ENCODE data around the gene RASSF1.

The RASSF1 gene, protein sequence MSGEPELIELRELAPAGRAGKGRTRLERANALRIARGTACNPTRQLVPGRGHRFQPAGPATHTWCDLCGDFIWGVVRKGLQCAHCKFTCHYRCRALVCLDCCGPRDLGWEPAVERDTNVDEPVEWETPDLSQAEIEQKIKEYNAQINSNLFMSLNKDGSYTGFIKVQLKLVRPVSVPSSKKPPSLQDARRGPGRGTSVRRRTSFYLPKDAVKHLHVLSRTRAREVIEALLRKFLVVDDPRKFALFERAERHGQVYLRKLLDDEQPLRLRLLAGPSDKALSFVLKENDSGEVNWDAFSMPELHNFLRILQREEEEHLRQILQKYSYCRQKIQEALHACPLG

GRCh38 chr3:50340448-50341329 is at the start of gene RASSF1:
TSS of gene RASSF1 (minus strand) at chr3:50340836. CDS start at chr3:50340805, 31 bp downstream.
- DNase-seq (ENCODE audit: low spot score): no peak

DNA sequence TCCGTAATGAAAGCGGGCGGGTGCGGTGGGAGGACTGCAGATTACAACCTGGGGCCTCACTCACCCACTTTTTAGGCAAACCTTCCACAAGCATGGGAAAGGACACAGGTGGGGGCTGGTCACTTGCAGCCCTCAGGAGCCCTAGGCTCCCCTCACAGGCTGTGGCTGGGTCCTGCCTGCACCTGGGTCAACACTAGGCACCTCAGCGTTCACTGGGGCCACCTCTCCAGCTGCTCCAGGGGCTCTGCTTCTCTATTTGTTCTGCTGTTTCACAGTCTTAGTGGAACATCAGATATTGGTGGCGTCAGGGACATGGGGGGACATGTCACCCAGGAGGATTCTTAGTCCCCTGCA is 48.8 kb upstream of the RASSF1 start:
- DNase-seq (ENCODE audit: low spot score): no peak

DNA sequence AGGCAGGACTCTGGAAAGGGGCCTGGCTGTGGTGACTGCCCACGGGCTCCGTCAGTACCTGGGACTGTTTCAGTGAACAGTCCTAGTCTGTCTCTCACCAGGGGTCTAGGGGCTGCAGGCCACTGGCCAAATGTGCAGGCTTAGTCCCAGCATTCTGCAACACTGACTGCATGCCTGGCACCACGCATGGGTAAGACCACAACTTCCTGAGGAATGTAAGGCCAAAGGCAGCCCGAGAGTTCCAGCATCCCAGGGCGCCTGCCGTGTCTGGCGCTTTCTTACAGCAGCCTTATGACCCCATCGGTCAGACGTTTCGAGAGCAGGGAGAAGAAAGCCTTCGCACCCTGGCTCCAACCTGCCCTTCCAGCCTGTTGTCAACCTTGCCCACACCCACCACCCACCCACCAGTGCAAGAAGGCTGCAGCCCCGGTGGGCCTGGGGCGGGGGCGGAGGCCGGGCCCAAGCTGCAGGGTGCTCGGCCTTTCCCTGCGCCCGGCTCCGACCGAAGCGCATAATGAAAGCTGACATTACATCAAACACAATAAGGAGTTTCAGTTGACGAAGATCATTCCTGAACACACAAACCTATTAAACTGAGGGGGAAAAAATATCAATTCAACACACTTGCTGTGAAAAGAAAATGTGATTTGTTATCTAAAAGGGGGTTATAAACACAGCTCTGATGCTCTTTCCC is 48.2 kb upstream of the RASSF1 start:
- no peak for DNase-seq (ENCODE audit: low spot score)

- DNase-seq (ENCODE audit: low spot score): no peak
These were observed 47.5 kb upstream of the RASSF1 start for GRCh38 chr3:50388016-50388719.

GRCh38 chr3:50385754-50386153 is 45.1 kb upstream of the RASSF1 start:
- DNase-seq (ENCODE audit: low spot score): no peak

DNA sequence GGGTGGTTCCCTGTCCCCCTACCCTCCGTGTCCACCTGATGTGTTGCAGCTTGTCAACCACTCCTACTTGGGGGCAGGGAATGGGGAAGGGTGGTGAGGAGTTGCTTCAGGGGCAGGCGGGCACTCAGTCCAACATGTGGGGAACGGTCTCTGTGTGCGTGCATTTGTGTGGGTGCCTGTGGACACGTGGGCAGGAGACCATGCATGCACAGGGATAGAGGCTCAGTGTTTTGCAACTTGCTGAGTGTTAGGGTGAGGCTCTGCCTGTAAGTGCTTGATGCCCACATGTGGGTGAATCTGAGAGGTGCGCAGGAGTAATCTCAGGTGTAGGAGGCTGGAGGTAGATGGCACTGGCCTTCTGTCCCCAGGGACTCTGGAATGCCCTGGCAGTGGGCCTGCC is 43.1 kb upstream of the RASSF1 start:
- DNase-seq (ENCODE audit: low spot score): no peak

DNA sequence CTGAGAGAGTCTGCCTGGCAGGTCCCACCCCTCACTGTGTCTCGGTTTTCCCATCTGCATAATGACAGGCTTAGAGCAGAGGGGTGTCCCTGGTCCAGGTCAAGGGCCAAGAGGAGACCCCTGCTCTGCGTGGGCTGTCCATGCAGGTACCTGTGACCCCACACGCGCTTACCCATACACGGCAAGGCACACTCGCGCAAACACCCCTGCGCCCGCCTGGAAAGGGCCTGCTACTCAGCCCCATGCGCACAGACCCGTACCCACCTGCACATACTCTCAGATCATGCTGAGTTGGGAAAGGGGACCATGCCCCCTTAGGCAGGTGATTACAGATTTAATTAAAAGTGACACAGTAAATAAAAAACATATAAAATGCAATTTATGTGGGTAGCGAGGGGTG is 42.1 kb upstream of the RASSF1 start:
- no peak for DNase-seq (ENCODE audit: low spot score)

DNA sequence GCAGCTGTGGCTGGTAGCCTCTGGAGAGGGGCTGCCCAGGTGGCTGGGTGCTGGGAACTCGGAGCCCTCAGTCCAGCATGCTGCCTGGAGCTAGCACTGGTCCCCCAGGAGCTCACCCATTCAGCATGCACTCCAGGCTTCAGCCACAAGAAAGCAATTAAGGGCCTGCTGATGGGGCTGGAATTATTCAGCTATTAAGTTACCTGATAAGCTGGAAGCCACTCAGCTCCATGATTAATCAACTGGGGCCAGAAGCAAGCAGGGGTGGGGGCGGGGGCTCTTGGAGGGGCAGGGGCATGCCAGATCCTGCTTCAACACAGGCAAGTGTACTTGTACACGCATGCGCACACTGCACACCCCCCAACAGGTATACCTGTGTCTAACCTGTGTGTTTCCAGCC is 40.7 kb upstream of the RASSF1 start:
- DNase-seq (ENCODE audit: low spot score): no peak

DNA sequence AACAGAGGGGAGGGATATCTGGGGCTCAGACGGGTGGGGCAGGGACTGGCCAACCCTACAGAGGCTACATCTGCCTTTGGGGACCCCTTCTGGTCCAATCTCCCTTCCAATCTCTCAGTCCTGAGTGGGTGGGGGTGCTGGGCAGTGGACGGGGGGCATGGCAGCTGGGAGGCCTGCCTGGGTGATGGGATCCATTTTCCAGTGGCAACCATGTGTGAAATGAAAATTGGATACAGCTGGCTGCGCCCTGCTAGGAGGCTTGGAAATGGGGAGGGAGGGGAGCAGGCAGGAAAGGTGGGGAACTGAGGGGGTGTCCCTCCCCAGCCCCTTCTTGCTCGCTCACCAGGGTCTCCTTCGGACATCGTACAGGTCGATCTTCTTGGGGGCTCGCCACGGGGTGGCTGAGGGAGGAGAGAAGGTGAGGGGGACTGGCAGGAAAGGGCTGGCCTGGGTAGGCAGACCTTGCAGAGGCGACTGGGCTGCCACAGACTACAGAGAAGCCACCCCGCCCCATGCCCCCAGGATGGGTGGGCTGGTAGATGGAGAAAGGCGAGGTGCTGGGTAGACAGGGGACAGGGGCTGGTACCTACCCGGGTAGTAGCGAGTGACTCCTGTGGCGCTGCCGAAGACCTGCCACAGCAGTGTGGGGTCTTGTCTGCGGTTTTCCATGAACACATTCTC is 39.9 kb upstream of the RASSF1 start:
- DNase-seq (ENCODE audit: low spot score): no peak

GRCh38 chr3:50378757-50379156 is 38.1 kb upstream of the RASSF1 start:
- no peak for DNase-seq (ENCODE audit: low spot score)

- no peak for DNase-seq (ENCODE audit: low spot score)
These were observed 37.4 kb upstream of the RASSF1 start for GRCh38 chr3:50378024-50378423.

DNA sequence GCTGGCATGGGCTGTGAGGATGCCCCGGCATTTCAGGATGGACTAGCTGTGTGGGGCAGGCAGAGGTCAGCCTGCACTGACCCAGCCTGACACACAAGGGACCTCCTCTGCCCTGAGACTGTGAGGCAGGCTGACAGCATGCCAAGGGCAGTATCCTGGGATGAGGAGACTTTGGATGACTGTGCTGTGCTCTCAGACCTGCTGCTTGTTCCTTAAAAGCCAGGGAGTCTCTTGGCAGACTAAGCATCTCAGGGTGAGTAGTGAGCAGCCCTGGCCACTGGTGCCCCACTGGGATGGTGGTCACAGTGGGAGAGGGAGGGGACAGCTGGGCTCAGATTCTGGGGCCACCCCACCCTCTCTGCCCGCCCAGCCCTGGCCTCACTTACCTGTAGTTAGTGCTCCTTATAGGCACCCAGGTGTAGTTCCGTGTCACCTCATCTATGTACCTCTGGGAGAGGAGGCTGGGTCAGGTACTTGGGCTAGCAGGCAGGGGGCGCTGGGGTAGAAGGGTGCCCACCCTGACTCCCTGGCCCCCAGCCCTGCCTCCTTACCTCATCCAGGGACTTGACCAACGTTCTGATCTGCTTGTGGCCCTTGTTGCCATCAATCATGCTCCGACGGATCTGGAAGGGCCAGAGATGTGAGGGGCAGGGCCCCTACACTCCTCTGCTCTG is 34.8 kb upstream of the RASSF1 start:
- no peak for DNase-seq (ENCODE audit: low spot score)

DNA sequence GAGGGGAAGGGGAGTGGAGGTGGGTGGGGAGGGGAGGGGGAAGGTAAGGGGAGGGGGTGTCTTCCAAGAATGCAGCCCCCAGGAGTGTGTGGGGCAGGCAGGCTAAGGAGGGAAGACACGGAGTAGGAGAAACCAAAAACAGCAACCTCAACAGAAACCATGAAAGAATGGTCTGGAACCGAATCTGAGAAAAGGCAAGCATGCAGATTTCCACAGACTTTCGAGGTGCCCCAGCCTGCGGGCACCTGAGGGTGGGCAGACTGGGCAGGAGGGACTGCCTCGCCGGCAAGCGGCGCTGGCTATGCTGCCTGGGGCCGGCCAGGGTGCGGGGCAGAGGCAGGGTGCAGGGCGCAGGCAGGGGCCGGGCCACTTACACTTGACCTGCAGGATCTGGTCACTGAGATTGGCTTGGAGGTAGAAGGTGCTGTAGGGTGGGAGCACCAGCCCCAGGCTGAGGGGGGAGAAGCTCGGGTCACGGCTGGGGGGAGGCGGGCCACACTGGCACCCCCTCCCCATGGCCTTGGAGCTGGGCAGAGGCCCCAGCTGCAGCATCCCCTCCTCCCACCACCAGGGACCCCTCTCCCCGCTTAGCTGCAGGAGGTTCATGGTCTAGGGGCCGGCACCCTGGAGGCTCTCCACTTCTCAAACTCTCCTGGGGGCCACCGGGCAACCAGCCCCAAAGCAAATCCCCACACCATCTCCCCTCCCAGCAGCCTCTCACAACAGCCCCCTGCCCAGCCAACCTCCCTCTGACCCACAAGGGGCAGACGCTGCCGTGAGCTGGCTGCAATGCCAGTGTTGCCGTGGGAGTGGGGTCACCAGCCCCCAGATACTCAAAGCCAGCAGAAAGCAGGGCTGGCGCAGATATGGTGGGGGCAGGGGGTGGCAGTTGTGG is 34.0 kb upstream of the RASSF1 start:
- DNase-seq (ENCODE audit: low spot score): no peak

- no peak for DNase-seq (ENCODE audit: low spot score)
These were observed 32.8 kb upstream of the RASSF1 start for GRCh38 chr3:50373146-50374051.

DNA sequence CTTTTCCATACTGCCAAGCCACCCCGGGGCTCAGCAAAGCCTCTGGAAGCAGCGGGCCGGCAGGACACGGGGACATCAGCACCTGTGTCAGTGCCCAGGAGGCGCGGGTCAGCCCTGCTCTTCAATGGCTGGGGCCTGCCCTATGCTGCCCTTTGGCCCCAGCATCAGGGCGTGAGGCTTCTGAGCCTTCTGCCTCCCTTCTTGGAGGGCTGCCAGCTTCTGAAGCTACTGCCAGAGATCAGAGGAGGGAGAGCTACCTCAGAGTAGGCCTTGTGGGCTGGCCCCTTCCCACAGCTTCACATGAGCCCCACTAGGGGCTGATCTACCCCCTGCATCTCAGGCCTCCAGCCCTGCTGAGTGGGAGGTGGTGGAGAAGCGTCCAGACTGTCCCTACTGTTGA is 31.7 kb upstream of the RASSF1 start:
- DNase-seq (ENCODE audit: low spot score): no peak

DNA sequence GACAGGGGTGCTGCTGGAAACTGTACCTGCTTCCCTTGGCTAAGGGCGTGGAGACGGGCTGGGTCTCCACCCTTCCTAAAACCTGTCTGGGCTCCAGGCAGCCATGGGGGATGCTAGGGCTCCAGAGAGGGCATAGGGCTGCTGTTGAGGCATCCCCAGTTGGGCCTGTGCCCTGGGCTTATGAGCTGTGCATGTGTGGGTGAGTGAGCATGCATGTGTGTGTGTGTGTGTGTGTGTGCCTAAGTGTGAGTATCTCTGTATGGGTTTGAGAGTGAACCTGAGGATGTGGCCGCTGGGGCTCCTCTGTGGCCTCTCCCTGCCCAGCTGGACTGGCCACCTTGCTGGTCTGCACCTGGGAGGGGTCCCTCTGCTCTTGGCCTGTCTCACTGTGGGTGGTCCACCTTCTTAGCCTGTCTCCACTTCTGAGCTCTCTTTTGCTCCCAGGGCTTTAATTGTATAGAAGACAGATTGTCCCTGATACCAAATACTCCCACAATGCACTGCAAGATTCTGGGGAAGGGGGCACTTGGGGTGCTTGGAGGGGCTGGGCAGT is 30.6 kb upstream of the RASSF1 start:
- DNase-seq (ENCODE audit: low spot score): no peak

GRCh38 chr3:50370594-50370993 is 30.0 kb upstream of the RASSF1 start:
- no peak for DNase-seq (ENCODE audit: low spot score)

GRCh38 chr3:50369012-50369670 is 28.5 kb upstream of the RASSF1 start:
- no peak for DNase-seq (ENCODE audit: low spot score)

All from kidney capillary endothelial cell (primary cell).